CD4-positive, alpha-beta T cell treated with Interleukin-12 subunit alpha and Interleukin-12 subunit beta, for 1 hour (primary cell): Measurements from ENCODE around the gene SLC30A3.
"Not testable (repeated sequence)": the region's sequence is repeated elsewhere in the genome, so short reads cannot be mapped to it uniquely, and the experiment has no call there.

Experiments
- DNase-seq: peaks from one replicate; pipeline ENCODE4 v3.0.0-alpha.2; 2020

SLC30A3 gene

DNA sequence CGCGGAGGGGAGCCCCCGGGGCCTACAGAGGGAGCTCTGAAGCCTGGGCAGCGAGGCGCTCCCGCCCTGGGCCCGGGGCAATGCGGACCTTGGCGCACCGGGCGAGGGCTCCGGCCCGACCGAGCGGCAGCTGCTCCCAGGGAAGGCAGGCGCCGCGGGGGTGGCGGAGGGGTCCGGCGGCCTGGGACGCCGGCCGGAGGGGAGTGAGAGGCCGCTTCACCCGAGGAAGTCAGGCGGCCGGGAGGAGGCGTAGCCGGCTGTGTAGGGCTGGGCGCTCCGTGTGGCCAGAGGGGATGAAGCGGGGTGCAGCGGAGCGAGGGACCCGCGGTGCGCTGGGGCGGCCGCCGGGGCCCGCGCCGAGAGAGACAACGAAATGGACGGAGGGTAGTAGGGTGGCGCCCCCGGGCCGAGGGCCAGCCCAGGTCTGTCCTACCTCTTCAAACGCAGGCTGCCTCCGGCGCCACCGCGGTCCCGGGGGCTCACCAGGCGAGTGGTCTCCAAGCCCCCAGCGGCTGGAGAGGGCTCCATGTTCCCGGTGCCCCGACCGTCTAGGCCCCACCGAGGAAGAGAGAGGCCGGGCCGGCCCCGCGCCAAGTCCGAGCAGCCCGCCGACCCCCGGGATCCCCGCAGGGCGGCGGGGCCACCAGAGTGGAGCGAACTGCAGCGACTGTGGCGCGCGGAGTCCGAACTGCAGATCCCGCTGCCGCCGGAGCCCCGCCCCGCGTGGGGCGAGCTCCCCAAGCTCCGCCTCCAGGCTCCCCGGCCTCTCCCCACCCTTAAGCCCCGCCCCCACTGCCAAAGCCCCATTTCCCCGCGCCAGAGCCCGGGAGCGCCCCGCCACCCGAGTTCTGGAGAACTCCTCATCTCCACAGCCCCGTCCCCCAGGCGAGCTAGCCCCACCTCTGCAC, at the start of gene SLC30A3:
Gene SLC30A3 (minus strand): TSS at position 669 of the 908 bp plus-strand sequence. CDS start 141 bp downstream, at position 528.
- peak; percentile 77 for DNase-seq

- DNase-seq, result no peak
These were observed 49.3 kb upstream of the SLC30A3 start for GRCh38 chr2:27312152-27312551.

DNA sequence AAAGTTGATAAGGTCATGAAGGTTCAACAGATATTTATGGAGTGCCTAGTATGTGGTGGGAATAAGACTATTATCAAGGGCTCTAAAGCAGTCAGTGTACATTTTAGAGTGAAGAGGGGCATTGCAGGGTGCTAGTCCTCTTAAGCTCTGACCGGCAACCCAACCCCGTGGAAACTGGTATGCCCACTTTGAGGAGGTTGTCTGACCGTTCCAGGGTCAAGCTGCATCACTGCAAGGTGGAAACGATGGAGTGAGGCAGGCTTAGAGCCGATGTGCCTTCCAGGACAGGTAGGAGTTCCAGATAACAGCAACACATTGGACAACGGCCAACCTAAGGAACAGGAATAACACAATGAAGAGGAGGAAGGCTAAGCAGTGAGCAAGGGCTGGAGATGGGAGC, 46.8 kb upstream of the SLC30A3 start:
- no peak for DNase-seq

- no peak for DNase-seq
These were observed 45.6 kb upstream of the SLC30A3 start, which contains the start of gene UCN for GRCh38 chr2:27308359-27308881. UCN (minus strand) TSS chr2:27308445; CDS start chr2:27307895, 550 bp downstream.

GRCh38 chr2:27307545-27308358, 44.9 kb upstream of the SLC30A3 start:
- no peak for DNase-seq

DNA sequence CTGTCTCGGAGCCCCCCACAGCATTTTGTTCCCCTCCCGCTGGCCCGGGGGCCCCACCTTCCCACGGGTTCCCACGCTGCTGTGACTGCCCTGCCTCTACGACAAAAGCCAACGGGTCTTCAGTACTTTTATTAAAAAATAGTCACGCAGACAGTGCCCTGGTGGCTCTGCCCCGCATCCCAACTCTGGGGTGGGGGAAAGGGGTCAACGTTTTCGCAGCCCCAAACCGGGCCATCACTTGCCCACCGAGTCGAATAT, 44.4 kb upstream of the SLC30A3 start:
- DNase-seq, result no peak

GRCh38 chr2:27306573-27307286, 43.9 kb upstream of the SLC30A3 start:
- peak; percentile 19 for DNase-seq

DNA sequence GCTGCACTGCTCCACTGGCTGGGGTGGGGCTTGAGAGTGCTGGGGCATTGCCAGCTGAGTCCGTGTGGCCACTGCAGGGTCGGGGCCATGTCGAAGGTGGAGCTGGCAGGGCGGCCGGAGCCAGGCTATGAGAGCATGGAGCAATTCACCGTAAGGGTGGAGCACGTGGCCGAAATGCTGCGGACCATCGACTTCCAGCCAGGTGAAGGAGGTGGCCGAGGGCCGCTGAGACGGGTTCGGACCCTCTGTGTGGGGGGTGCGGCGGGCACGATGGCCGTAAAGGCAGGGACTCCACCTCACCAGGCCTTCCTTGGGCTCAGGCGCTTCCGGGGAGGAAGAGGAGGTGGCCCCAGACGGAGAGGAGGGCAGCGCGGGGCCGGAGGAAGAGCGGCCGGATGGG, 43.3 kb upstream of the SLC30A3 start:
- no peak for DNase-seq

DNA sequence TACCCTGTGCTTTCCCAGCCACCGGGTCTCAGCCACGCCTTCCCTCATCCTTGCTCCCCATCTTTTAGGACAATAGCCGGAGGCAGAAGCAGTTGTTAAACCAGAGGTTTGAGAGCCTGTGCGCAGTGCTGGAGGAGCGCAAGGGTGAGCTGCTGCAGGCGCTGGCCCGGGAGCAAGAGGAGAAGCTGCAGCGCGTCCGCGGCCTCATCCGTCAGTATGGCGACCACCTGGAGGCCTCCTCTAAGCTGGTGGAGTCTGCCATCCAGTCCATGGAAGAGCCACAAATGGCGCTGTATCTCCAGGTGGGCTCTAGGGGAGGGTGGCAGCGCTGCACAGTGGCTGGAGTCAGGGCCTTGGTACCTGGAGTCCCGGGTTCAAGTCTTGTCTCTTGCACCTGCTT, 42.7 kb upstream of the SLC30A3 start:
- no peak for DNase-seq

DNA sequence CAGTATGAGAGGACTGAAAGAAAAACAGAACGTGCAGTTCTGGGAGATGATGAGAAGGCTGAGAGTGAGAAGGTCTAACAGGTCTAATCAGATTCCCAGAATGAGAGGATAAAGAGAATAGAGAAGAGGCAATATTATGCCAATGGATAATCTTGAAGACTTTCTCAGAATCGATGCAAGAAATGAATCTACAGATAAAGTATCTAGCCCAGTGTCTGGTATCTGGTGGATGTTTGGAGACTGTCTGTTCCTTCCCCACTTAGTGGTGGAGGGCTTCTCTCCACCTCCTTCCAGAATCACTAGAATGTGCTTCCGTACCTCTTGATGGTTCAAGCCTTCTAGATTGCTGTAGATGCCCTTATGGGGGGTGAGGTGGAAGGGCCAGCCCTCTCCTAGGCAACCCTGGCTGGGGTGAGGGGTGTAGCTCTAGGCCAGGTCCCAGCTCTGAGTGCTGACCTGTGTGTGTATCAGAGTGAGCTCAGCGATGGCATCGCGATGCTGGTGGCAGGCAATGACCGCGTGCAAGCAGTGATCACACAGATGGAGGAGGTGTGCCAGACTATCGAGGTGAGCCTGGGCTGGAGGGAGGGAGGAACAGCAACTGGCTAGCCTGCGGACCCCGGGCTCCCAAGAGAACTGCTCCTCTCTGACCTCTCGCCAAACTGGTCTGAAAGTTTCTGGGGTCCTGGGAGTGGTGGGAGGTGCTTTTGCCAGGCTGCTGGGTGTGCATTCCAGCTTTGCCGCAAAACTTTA, 41.8 kb upstream of the SLC30A3 start:
- no peak for DNase-seq

GRCh38 chr2:27303093-27304025, 40.5 kb upstream of the SLC30A3 start:
- DNase-seq, result peak; percentile 66

GRCh38 chr2:27300606-27301005, 37.8 kb upstream of the SLC30A3 start:
- DNase-seq, result not testable (repeated sequence)

- DNase-seq, result no peak
These were observed 35.7 kb upstream of the SLC30A3 start for GRCh38 chr2:27298391-27299080.

DNA sequence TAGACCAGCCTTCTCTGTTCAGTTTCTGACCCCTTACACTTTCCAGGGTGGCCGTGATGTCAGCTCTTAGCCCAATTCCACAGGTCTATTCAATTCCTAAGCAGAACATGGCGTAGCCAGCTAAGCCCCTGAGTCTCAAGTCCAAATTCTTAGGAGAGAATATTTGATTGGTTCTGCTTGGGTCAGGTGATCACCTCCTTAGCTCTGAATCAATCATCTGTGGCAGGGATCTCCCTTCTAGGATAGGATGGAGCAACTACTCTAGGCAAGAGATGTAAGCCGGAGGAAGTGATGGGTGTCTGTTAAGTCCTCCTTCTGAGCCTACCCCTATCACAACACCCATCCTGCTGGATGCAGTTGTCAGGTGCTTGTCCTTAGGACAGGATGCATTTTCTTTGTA, 34.3 kb upstream of the SLC30A3 start:
- no peak for DNase-seq

DNA sequence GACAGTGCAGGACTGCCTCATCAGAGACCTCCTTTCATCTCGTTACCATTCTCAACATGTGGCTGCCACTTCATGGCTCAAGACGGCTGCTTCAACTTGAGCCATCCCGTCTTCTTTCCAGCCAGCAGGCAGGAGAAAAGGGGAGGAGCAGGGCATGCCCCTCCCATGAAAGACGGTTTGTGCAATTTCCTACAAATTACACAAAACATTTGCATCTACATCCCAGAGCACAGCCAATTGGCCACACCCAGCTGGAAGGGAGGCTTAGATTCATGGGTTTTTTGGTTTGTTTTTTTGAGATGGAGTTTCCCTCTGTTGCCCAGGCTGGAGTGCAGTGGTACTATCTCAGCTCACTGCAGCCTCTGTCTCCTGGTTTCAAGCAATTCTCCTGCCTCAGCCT, 33.6 kb upstream of the SLC30A3 start:
- no peak for DNase-seq

DNA sequence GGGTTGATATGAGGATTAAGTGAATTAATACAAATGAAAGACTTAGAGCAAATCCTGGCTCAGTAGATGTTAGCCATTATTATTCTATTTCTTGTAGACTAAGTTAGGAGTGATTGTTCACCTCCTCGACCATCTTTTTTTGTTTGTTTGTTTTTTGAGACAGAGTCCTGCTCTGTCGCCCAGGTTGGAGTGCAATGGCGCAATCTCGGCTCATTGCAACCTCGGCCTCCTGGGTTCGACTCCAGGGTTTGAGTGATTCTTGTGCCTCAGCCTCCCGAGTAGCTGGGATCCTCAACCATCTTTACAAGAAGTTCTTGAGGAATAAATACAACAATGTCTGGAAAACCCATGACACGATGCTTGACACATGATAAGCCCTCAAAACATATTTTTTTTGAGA, 32.1 kb upstream of the SLC30A3 start:
- DNase-seq, result no peak

DNA sequence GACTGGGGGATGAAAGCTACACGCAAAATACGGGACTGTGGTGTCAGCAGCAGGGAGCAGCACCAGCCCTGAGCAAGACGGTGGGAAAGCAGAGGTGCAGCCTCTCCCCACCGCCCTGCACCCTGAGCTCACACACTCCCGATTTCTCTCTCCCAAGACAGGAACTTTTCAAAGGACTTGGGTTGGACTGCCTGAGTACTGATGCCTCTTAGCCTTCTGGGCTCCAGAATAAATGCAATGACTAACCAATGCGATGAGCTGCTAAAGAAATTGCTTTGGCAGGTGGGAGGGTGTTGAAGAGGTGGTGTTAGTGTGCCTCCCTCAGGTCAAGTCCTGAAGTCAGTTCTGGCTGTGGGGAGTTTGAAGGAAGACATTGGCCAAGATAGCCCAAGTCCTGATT, 29.0 kb upstream of the SLC30A3 start:
- DNase-seq, result no peak

DNA sequence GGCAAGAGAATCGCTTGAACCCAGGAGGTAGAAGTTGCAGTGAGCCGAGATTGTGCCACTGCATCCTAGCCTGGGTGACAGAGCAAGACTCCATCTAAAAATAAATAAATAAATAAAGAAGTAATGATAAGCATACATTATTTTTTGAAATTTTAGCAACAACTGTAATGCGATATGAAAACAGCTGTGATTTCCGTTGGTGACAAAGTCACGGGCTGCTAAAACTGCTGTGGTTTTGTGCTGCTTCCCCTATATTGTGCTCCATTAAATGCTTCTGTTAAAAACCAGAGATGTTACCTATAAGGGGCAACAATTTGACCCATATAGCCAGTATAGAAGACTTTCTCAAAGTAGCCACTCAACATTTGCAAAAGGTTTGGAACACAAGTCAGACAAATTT, 27.7 kb upstream of the SLC30A3 start:
- no peak for DNase-seq

DNA sequence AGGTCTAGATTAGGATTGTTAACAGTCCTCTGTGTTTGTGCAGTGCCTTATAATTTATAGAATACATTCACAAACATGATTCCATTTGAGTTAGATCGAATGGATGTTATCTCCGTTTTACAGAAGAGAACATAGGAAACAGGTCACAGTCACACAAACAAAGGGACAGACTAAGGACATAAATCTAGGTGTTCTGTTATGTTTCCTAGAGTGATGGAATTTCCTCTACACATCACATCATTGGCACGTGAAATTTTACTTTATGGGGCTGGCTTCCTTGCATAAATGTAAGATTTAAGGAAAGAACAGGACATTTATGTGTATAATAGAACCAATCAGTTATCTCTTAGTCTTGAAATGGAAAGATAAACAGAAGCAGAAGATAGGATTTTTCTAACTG, 25.8 kb upstream of the SLC30A3 start:
- no peak for DNase-seq

GRCh38 chr2:27285481-27285880, 22.6 kb upstream of the SLC30A3 start:
- DNase-seq, result no peak

GRCh38 chr2:27284996-27285395, 22.1 kb upstream of the SLC30A3 start:
- no peak for DNase-seq
